ENCODE data around the gene SCRN3. TPM values are rescaled to one million over a fixed set of nuclear protein-coding genes. Genes with fewer than 3 reads are reported as not detected.

The SCRN3 gene
- total RNA-seq, 1 donor from 2014 or later, result 15.7 TPM

- TF ChIP-seq POLR2A (IDR thresholded peaks at IDR 0.05), result no peak
- TF ChIP-seq POLR2AphosphoS5 (IDR thresholded peaks at IDR 0.05; ENCODE audit: insufficient read depth in 1 of 2, low read depth in 1 of 2), result no peak
- intact Hi-C loops (cut with DNase I), result no loop called here
- Histone ChIP-seq H3K4me1 (no peaks in the 10 kb centered on the region), H3K9me3 (no peaks in the 10 kb centered on the region), H3K36me3 (peaks cover 0 to 18% of the 10 kb centered on the region in 2 donors), H3K4me3 (no peak overlapping the region), H3K27ac (no peak overlapping the region), H3K27me3 (no peaks in the 10 kb centered on the region)
- DNase-seq (ENCODE audit: extremely low spot score in 2 of 2), result no peak
Observed at GRCh38 chr2:174450021-174450816, 54.7 kb downstream of the SCRN3 start.

- DNase-seq (ENCODE audit: extremely low spot score in 2 of 2), result no peak
- no peak overlapping the region for H3K4me3 ChIP-seq
- no peaks in the 10 kb centered on the region for H3K9me3 ChIP-seq
- no peak overlapping the region for H3K27ac ChIP-seq
- intact Hi-C loops (cut with DNase I), result no loop called here
- TF ChIP-seq POLR2AphosphoS5 (IDR thresholded peaks at IDR 0.05; ENCODE audit: insufficient read depth in 1 of 2, low read depth in 1 of 2) (no peak), POLR2A (IDR thresholded peaks at IDR 0.05) (no peak), CTCF (IDR thresholded peaks at IDR 0.05) (no peak)
- H3K27me3 ChIP-seq, result no peaks in the 10 kb centered on the region
- H3K4me1 ChIP-seq, result no peaks in the 10 kb centered on the region
- H3K36me3 ChIP-seq, result peaks cover 0 to 19% of the 10 kb centered on the region in 2 donors
Observed at GRCh38 chr2:174454566-174454965, 59.0 kb downstream of the SCRN3 start.

GRCh38 chr2:174461221-174461620 lies 65.7 kb downstream of the SCRN3 start:
- H3K4me3 ChIP-seq, result no peak overlapping the region
- no peaks in the 10 kb centered on the region for H3K4me1 ChIP-seq
- TF ChIP-seq POLR2A (IDR thresholded peaks at IDR 0.05) (no peak), POLR2AphosphoS5 (IDR thresholded peaks at IDR 0.05; ENCODE audit: insufficient read depth in 1 of 2, low read depth in 1 of 2) (no peak), CTCF (IDR thresholded peaks at IDR 0.05) (no peak)
- peaks cover 0 to 10% of the 10 kb centered on the region in 2 donors for H3K36me3 ChIP-seq
- no peak overlapping the region for H3K27ac ChIP-seq
- H3K27me3 ChIP-seq, result no peaks in the 10 kb centered on the region
- intact Hi-C loops (cut with DNase I), result no loop called here
- no peak for DNase-seq (ENCODE audit: extremely low spot score in 2 of 2)
- H3K9me3 ChIP-seq, result no peaks in the 10 kb centered on the region

- intact Hi-C loops (cut with DNase I), result no loop called here
- Histone ChIP-seq H3K36me3 (no peaks in the 10 kb centered on the region), H3K4me1 (no peaks in the 10 kb centered on the region), H3K4me3 (no peak overlapping the region), H3K27me3 (no peaks in the 10 kb centered on the region), H3K9me3 (no peaks in the 10 kb centered on the region), H3K27ac (no peak overlapping the region)
- no peak for DNase-seq (ENCODE audit: extremely low spot score in 2 of 2)
- TF ChIP-seq POLR2AphosphoS5 (IDR thresholded peaks at IDR 0.05; ENCODE audit: insufficient read depth in 1 of 2, low read depth in 1 of 2) (no peak), CTCF (IDR thresholded peaks at IDR 0.05) (no peak), POLR2A (IDR thresholded peaks at IDR 0.05) (no peak)
Observed at GRCh38 chr2:174465327-174465726, 69.8 kb downstream of the SCRN3 start.

- DNase-seq (ENCODE audit: extremely low spot score in 2 of 2), result no peak
- Histone ChIP-seq H3K9me3 (no peaks in the 10 kb centered on the region), H3K27me3 (no peaks in the 10 kb centered on the region), H3K27ac (no peak overlapping the region), H3K4me1 (no peaks in the 10 kb centered on the region), H3K4me3 (no peak overlapping the region), H3K36me3 (no peaks in the 10 kb centered on the region)
- no peak for TF ChIP-seq POLR2AphosphoS5 (IDR thresholded peaks at IDR 0.05; ENCODE audit: insufficient read depth in 1 of 2, low read depth in 1 of 2)
- TF ChIP-seq CTCF (IDR thresholded peaks at IDR 0.05), result no peak
- TF ChIP-seq POLR2A (IDR thresholded peaks at IDR 0.05), result no peak
- intact Hi-C loops (cut with DNase I), result no loop called here
Observed at GRCh38 chr2:174473796-174474195, 78.3 kb downstream of the SCRN3 start.

Data from vagina (tissue), 2 donors.